ENCODE results near the gene DNAJB2.

- TF ChIP-seq CTCF (conservative IDR thresholded peaks at IDR 0.05; ENCODE audit: low read length) (no peak), EZH2phosphoT487 (IDR thresholded peaks at IDR 0.05; ENCODE audit: borderline replicate concordance, low read depth, low read length) (no peak)
These were observed 17.6 kb downstream of the DNAJB2 start for GRCh38 chr2:219296631-219297391.

All from OCI-LY7 (cell line).